Thyroid gland (tissue), 4 donors: ENCODE data around the gene WNK2.

ENCODE experiments used
- POLR2A ChIP-seq, 2 donors: fragments of 450-650 bp; IDR thresholded peaks; one replicate each; pipeline ENCODE4 v1.6.1; 2017; ENCODE audit warnings: antibody characterized with exemption in 2 of 2, mild to moderate bottlenecking in 2 of 2, moderate library complexity in 1 of 2
- TF ChIP-seq, protein P1 (sequence below), 6 experiments: fragments of 200-600 bp in 3 of 6; fragments of 450-650 bp in 3 of 6; sonication (generic) in 3 of 6; IDR thresholded peaks; one replicate each; pipeline ENCODE4 v1.5.1; 2016 to 2019; ENCODE audit warnings: antibody characterized with exemption in 6 of 6, mild to moderate bottlenecking in 2 of 6, inconsistent platforms in 1 of 6, moderate library complexity in 1 of 6

DNA sequence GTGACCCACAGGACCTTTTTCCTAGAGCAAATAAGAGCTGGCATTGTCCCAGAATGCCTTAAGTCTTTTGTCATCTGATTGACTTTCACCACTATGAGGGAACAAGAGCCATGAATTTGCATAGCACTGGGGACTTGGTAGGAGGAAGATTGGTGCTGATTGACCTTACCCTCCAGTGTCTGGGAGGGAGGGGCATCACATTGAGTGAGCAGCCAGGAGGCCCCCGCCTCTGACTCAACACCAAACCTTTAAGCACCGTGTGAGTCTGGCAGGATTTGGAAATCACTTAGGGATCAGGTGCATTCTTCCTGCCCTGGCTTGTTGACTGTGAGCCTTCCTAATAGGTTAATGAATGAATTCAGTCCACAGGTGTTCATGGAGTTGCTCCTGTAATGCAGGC lies 40.7 kb downstream of the WNK2 start:
- TF ChIP-seq, protein P1, sequence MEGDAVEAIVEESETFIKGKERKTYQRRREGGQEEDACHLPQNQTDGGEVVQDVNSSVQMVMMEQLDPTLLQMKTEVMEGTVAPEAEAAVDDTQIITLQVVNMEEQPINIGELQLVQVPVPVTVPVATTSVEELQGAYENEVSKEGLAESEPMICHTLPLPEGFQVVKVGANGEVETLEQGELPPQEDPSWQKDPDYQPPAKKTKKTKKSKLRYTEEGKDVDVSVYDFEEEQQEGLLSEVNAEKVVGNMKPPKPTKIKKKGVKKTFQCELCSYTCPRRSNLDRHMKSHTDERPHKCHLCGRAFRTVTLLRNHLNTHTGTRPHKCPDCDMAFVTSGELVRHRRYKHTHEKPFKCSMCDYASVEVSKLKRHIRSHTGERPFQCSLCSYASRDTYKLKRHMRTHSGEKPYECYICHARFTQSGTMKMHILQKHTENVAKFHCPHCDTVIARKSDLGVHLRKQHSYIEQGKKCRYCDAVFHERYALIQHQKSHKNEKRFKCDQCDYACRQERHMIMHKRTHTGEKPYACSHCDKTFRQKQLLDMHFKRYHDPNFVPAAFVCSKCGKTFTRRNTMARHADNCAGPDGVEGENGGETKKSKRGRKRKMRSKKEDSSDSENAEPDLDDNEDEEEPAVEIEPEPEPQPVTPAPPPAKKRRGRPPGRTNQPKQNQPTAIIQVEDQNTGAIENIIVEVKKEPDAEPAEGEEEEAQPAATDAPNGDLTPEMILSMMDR (IDR thresholded peaks at IDR 0.05) = no peak
- no peak for TF ChIP-seq POLR2A (IDR thresholded peaks at IDR 0.05)
